Parathyroid adenoma (tissue), 2 donors: ENCODE results near the gene CYP2R1.

Source experiments
- H2AFZ ChIP-seq: fragments of 300-600 bp; sonication (generic); one replicate; pipeline ENCODE4 v1.7.0; 2017; ENCODE audit warnings: antibody characterized with exemption, mild to moderate bottlenecking
- H3K27ac ChIP-seq: fragments of 300-600 bp; sonication (generic); one replicate; pipeline ENCODE4 v1.7.0; 2017
- H3K27me3 ChIP-seq: fragments of 300-600 bp; sonication (generic); one replicate; pipeline ENCODE4 v1.7.0; 2017; ENCODE audit warnings: low read length; ENCODE audit not compliant: control insufficient read depth, insufficient read depth
- H3K36me3 ChIP-seq: fragments of 300-600 bp; sonication (generic); one replicate; pipeline ENCODE4 v1.7.0; 2017; ENCODE audit warnings: low read length; ENCODE audit not compliant: control insufficient read depth, insufficient read depth
- H3K4me1 ChIP-seq: fragments of 300-600 bp; sonication (generic); one replicate; pipeline ENCODE4 v1.7.0; 2017; ENCODE audit warnings: control low read depth
- H3K4me2 ChIP-seq: fragments of 300-600 bp; sonication (generic); one replicate; pipeline ENCODE4 v1.7.0; 2017; ENCODE audit warnings: low read length
- H3K4me3 ChIP-seq: fragments of 300-600 bp; sonication (generic); one replicate; pipeline ENCODE4 v1.7.0; 2017; ENCODE audit warnings: low read depth, low read length
- H3K79me2 ChIP-seq: fragments of 300-600 bp; sonication (generic); one replicate; pipeline ENCODE4 v1.7.0; 2017; ENCODE audit warnings: control low read depth
- H3K9ac ChIP-seq: fragments of 300-600 bp; sonication (generic); one replicate; pipeline ENCODE4 v1.7.0; 2017; ENCODE audit warnings: mild to moderate bottlenecking
- H3K9me3 ChIP-seq: fragments of 300-600 bp; sonication (generic); one replicate; pipeline ENCODE4 v1.7.0; 2017; ENCODE audit warnings: low read length; ENCODE audit not compliant: control insufficient read depth
- TF ChIP-seq, protein P1 (sequence below): fragments of 300-600 bp; sonication (generic); IDR thresholded peaks from one replicate; pipeline ENCODE4 v1.7.0; 2017; ENCODE audit warnings: antibody characterized with exemption, mild to moderate bottlenecking
- donor health status: primary hyperparathyroidism.

The CYP2R1 gene

DNA sequence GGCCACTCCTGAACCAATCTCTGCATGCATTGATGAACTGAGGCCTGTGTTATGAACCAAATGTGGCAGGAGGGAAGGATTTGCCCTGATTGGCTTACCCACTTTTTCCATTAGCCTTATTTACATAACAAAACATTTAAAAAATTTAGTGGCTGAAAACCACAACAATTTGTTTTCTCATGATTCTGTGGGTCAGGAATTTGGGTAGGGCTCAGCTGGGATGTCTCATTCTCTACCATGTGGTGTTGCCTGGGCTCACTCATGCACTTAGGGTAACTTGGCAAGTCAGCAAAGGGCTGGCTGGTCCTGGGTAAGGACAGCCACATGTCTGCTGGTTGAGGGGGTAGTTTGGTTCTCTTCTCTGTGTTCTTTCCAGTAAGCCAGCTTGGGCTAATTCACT, 35.1 kb upstream of the CYP2R1 start:
- Histone ChIP-seq H2AFZ (no peak overlapping the region), H3K4me3 (no peak overlapping the region), H3K9ac (no peak overlapping the region), H3K4me2 (no peak overlapping the region), H3K27ac (no peak overlapping the region), H3K36me3 (no peaks in the 10 kb centered on the region), H3K79me2 (no peaks in the 10 kb centered on the region), H3K4me1 (no peaks in the 10 kb centered on the region), H3K27me3 (no peaks in the 10 kb centered on the region), H3K9me3 (no peaks in the 10 kb centered on the region)
- TF ChIP-seq, protein P1, sequence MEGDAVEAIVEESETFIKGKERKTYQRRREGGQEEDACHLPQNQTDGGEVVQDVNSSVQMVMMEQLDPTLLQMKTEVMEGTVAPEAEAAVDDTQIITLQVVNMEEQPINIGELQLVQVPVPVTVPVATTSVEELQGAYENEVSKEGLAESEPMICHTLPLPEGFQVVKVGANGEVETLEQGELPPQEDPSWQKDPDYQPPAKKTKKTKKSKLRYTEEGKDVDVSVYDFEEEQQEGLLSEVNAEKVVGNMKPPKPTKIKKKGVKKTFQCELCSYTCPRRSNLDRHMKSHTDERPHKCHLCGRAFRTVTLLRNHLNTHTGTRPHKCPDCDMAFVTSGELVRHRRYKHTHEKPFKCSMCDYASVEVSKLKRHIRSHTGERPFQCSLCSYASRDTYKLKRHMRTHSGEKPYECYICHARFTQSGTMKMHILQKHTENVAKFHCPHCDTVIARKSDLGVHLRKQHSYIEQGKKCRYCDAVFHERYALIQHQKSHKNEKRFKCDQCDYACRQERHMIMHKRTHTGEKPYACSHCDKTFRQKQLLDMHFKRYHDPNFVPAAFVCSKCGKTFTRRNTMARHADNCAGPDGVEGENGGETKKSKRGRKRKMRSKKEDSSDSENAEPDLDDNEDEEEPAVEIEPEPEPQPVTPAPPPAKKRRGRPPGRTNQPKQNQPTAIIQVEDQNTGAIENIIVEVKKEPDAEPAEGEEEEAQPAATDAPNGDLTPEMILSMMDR: no peak

- H3K9me3 ChIP-seq: no peaks in the 10 kb centered on the region
- no peak overlapping the region for H3K9ac ChIP-seq
- H3K79me2 ChIP-seq: no peaks in the 10 kb centered on the region
- no peak overlapping the region for H3K4me2 ChIP-seq
- no peaks in the 10 kb centered on the region for H3K27me3 ChIP-seq
- H2AFZ ChIP-seq: no peak overlapping the region
- H3K4me1 ChIP-seq: no peaks in the 10 kb centered on the region
- TF ChIP-seq, protein P1: no peak
- H3K4me3 ChIP-seq: no peak overlapping the region
- no peaks in the 10 kb centered on the region for H3K36me3 ChIP-seq
- no peak overlapping the region for H3K27ac ChIP-seq
Observed at GRCh38 chr11:14924318-14924717, 32.3 kb upstream of the CYP2R1 start.

DNA sequence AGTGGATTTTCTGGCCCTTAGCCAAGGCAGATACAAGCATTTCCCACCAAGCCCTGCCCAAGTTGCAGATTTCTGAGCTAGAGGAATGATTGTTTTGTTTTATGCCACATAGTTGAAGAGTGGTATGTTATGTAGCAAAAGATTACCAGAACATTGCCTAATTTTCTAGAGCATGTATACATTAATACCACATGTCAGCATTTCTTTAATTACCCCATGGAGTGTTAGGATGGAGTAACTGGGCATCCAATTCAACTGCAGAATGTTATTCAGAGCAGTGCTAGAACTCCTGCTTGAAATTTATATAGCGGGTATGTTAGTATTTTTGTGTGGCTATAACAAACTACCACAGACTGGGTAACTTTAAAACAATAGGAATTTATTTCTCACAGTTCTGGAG, 24.4 kb upstream of the CYP2R1 start:
- Histone ChIP-seq H3K27me3 (no peaks in the 10 kb centered on the region), H3K9ac (no peak overlapping the region), H3K4me2 (no peak overlapping the region), H2AFZ (no peak overlapping the region), H3K27ac (no peak overlapping the region), H3K79me2 (no peaks in the 10 kb centered on the region), H3K4me3 (no peak overlapping the region), H3K4me1 (no peaks in the 10 kb centered on the region), H3K9me3 (no peaks in the 10 kb centered on the region), H3K36me3 (no peaks in the 10 kb centered on the region)
- TF ChIP-seq, protein P1: no peak

- H3K27me3 ChIP-seq: no peaks in the 10 kb centered on the region
- H3K79me2 ChIP-seq: no peaks in the 10 kb centered on the region
- H3K9me3 ChIP-seq: no peaks in the 10 kb centered on the region
- H3K4me1 ChIP-seq: no peaks in the 10 kb centered on the region
- H3K27ac ChIP-seq: no peak overlapping the region
- no peak overlapping the region for H3K9ac ChIP-seq
- H3K36me3 ChIP-seq: no peaks in the 10 kb centered on the region
- no peak overlapping the region for H3K4me2 ChIP-seq
- H2AFZ ChIP-seq: no peak overlapping the region
- TF ChIP-seq, protein P1: no peak
- no peak overlapping the region for H3K4me3 ChIP-seq
Observed at GRCh38 chr11:14914536-14914935, 22.5 kb upstream of the CYP2R1 start.

DNA sequence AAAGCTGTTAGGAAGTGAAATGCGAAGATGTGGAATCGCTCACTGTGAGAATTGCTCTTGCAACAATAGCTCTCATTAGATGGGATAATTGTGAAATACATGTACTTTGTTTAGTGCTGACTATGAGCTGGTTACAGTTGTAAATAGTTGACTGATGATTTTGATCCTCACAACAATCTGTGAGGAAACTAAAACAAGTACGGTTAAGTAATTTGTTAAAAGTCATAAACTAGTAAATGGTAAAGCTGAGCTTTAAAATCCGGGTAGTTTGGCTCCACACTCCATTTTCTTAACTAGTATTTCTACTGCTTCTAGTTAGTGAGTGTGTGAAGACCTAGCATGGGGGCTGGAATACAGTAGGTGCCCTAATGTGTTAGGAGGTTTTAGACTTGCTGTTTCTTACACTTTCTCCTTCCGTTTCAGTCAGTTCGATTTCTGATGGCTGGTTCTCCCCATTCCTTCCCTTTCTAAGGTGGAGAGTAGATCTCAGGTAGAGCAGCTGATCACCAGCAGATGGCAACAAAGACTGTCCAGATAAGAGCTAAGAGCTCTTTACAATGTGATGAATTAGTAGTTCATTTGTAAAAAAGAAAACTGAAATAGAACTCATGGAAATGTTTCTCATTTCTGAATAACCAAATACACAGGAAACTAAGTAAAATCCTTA, 16.3 kb upstream of the CYP2R1 start:
- no peak overlapping the region for H3K27ac ChIP-seq
- H3K9ac ChIP-seq: no peak overlapping the region
- H3K4me3 ChIP-seq: no peak overlapping the region
- TF ChIP-seq, protein P1: peak; percentile 32
- H3K9me3 ChIP-seq: no peaks in the 10 kb centered on the region
- H3K36me3 ChIP-seq: no peaks in the 10 kb centered on the region
- peaks cover 3% of the 10 kb centered on the region for H3K4me1 ChIP-seq
- no peaks in the 10 kb centered on the region for H3K27me3 ChIP-seq
- H3K79me2 ChIP-seq: no peaks in the 10 kb centered on the region
- no peak overlapping the region for H3K4me2 ChIP-seq
- no peak overlapping the region for H2AFZ ChIP-seq
